ENCODE measurements around the gene DAO.

DAO gene

DNA sequence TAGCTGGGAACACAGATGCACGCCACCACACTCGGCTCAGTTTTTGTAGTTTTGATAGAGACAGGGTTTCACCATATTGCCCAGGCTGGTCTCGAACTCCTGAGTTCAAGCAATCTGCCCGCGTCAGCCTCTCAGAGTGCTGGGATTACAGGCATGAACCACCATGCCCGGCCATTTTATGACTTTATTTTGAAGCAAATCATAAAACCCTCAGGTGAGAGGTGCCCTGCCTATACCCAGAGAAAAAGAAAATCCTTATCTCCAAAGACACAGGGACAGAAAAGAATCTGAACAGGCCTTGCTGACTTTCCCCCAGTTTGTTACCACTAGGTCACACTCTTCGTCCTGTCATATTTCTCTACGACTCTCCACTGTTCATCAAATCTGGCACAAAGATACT is 48.8 kb downstream of the DAO start:
- DNase-seq = no peak

DNA sequence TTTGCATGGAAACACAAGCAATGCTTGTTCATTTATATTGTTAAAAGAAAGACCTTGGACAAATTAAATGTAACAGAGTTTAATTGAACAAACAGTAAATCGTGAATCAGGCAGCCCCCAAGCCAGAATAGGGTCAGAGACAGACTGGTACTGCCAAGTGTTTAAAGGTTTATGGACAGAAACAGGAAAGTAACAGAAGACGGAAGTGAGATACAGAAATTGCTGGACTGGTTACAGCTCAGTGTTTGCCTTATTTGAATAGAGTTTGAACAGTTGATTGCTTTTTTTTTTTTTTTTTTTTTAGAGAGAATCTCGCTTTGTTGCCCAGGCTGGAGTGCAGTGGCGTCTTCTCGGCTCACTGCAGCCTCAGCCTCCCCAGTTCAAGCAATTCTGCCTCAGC is 50.3 kb downstream of the DAO start:
- DNase-seq = no peak

DNA sequence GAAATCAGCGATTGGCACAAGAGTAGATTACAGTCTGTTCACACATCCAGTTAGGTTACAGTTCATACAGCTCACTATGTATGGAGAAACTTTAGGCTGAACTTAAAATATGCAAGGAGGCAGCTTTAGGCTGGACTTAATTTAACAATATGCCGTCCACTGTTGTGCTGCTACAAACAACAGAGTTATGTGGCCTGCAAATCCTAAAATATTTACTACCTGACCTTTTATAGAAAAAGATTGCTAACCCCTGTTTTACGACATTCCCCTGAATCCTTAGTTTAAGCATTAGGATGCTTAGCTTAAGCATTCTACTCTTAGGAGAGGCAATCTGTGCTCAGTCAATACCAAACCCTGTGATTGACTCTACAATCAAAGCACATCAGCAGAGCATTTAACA is 50.9 kb downstream of the DAO start:
- no peak for DNase-seq

DNA sequence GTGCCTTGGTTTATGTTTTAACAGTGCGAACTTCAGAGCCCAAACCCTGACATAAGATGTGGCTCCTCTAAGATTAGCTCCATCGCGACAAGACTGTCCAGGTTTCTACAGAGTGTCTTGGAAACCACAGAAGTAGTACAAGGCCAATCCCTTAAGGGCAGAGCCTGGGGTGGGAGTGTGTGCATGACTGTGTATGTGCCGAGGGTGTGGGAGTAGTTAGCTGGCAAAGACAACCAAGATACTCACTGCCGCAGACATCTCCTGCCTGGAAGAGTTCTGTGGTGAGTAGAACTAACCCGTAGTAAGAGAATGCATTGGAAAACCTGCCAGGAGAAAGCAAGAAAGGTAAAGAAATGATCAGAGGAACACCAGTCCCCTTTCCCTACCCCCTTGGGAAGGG is 54.1 kb downstream of the DAO start:
- no peak for DNase-seq

DNA sequence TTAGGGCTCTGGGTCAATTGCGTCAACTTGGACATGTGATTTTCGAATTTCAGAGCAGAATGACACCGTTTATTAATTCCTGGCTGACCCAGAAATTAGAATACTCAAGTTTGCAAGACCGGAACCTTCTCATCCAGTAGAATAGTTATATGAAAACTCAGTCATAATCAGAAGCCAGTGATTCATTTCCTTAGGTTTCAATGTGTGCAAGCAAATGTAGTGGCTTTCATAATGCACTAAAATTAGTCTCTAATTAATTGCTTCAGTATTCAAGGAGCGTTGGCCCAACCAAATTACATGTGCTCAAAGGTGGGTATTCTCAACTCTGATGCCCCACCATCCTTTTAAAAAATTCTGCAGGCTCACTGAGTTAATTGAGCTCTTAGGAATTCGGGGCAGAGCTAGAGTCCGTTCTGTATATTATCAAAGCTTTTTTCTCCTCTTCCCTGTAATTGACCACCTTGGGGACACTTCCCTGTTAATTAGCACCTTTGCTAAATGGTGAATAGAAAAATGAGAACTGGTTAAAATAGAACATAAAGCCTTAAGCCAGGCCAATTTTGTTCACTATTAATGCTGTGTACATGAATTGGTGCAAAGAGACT is 55.4 kb downstream of the DAO start:
- no peak for DNase-seq

DNA sequence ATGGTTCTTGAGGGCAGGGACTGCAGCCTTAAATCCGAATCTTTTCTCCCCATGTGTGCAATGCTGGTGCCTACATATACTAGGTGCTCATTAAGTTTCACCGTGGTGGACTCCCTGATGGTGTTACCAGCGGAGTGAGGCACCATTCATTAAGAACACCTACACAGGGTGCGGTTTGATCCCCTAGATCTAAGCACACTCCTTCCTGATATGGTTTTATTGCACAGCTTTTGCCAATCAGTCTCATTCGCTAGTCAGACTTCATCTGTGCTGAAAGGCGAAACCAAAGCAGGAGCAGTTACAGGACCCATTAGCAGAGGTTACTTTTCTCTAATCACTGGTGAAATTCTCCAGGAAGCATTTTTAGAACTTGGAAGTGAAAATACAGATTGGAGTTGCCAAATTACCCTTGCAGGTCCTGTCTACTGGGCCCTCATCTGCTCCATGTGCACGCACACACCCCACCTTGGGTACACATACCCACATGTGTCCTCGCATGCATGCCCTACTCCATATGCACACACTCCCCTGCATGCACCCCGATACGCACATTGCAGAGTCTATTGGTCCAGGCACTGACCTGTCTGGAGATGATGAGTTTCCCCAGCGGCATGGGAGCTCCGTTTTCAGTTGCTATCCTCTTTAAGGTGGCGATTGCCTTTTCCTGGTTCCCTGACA is 58.5 kb downstream of the DAO start:
- DNase-seq = no peak

DNA sequence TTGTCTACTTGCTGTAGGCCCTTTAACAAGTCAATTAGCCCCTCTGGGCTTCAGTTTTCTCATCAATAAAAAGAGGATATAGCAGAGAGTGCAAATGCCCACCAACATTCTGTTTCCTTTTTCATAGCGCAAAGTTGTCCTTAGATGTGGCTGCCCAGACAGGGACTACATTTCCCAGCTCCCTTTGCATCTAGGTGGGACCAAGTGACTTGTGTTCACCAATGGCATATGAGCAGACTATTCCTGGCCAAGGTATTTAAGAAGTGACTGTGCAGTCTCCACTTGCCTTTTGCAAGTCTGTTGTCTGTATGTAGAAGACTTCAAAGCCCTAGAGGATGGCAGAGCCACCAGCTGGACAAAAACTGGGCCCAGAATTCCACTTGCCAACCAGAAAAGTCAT is 59.7 kb downstream of the DAO start:
- DNase-seq = no peak

DNA sequence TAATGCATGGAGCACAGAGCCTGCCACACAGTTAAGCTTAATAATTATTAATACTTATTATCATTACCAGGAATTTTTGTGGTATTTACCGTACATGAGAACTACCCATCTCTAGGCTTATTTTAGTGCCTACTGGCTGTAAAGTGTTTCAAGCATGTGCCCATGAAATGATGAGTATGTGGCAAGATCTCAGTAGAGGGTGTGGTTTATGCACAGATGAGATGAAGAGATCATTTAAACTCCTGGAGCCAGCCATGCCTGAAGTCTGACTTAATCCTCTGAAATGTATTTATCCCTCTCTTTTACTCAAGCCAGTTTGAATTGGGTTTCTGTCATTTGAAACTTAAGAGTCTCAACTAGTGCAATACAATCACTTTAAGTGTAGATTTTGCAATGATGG is 60.2 kb downstream of the DAO start:
- no peak for DNase-seq

DNA sequence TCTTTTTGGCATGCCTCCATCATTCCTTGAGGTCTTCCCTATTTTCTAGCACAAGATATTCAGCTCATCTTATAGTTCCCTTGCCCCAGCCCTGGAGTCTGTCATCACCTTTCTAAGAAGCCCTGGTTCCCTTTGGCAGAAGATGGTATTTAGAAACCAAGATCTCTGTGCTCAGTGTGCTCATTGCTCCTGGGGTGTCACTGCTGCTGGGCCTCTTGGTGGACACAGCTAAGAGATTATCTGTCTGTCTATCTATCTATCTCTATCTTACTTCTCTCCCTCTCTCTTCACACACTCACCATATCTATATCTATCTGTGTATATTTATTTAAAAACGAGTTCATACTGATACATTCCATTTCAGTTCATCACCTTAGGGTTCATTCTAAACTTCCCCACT is 67.2 kb downstream of the DAO start:
- no peak for DNase-seq

DNA sequence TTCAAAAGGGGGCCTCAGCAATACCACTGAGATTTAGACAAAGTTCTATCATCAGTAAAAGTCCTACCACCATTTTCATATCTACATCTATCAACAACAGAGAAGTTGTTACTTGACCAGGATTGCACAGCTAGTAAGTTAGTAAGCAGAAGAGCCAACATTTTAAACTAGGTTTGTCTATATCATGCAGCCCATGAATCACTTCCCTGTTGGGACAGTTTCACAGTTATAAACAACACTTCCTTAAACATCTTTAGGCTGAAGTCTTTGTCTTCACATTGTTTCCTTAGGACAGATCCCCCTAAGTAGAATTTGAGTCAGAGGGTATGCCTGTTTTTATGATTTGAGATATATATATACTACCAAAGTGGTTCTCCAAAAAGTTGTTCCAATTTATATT is 68.5 kb downstream of the DAO start:
- DNase-seq = no peak

DNA sequence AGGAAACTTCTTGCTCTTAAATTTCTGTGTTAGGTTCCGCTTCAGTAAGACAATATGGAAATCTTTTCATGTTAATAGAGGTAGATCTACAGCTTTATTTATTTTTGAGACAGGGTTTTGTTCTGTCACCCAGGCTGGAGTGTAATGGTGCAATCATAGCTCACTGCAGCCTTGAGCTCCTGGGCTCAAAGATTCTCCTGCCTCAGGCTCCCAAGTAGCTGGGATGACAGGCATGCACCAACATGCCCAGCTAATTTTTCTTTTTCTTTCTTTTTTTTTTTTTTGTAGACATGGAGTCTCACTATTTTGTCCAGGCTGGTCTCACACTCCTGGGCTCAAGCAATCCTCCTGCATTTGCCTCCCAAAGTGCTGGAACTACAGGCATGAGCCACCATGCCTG is 70.1 kb downstream of the DAO start:
- DNase-seq = no peak
